GM21723 (cell line): Measurements from ENCODE around the gene H6PD.

Experiments
- ATAC-seq: cut with Tn5 transposase; IDR thresholded peaks from one replicate; pipeline ENCODE4 v1.9.1; 2021; ENCODE audit warnings: mild to moderate bottlenecking, moderate library complexity; ENCODE audit not compliant: unreplicated experiment

Gene H6PD

GRCh38 chr1:9314711-9315379, 80.3 kb downstream of the H6PD start:
- ATAC-seq, result no peak

- ATAC-seq, result no peak
Observed at GRCh38 chr1:9315411-9316079, 81.0 kb downstream of the H6PD start.

- ATAC-seq, result no peak
Observed at GRCh38 chr1:9316080-9316444, 81.5 kb downstream of the H6PD start.

GRCh38 chr1:9316512-9316911, 81.9 kb downstream of the H6PD start:
- ATAC-seq, result no peak

- ATAC-seq, result no peak
Observed at GRCh38 chr1:9317072-9317471, 82.5 kb downstream of the H6PD start.

- no peak for ATAC-seq
Observed at GRCh38 chr1:9317591-9318417, 83.2 kb downstream of the H6PD start.

- no peak for ATAC-seq
Observed at GRCh38 chr1:9319208-9319788, 84.7 kb downstream of the H6PD start.

- ATAC-seq, result no peak
Observed at GRCh38 chr1:9319789-9320519, 85.4 kb downstream of the H6PD start.
